H9 (cell line): ENCODE measurements around the gene MALRD1. TPM values are rescaled to one million over a fixed set of nuclear protein-coding genes. Genes with fewer than 3 reads are reported as not detected.

Experiments
- DNase-seq: peaks from one replicate; pipeline ENCODE4 v3.0.0-alpha.2; 2017
- H2AFZ ChIP-seq: one replicate; pipeline ENCODE4 v1.6.1; 2013; ENCODE audit warnings: mild to moderate bottlenecking, low read length, control low read depth, moderate library complexity
- H2AK5ac ChIP-seq: 2 replicates; pipeline ENCODE4 v1.6.1; 2013; ENCODE audit warnings: low read length, control low read depth, mixed read lengths; ENCODE audit not compliant: insufficient read length
- H2BK120ac ChIP-seq: one replicate; pipeline ENCODE4 v1.6.1; 2013; ENCODE audit warnings: low read depth, mild to moderate bottlenecking, low read length, control low read depth, inconsistent platforms; ENCODE audit not compliant: poor library complexity, severe bottlenecking
- H2BK12ac ChIP-seq: 2 replicates; pipeline ENCODE4 v1.6.1; 2013; ENCODE audit warnings: low read length, control low read depth, mixed read lengths, low read depth; ENCODE audit not compliant: insufficient read length
- H2BK15ac ChIP-seq: 2 replicates; pipeline ENCODE4 v1.6.1; 2013; ENCODE audit warnings: low read depth, low read length, control low read depth
- H2BK20ac ChIP-seq: one replicate; pipeline ENCODE4 v1.6.1; 2013; ENCODE audit warnings: low read depth, mild to moderate bottlenecking, low read length, control low read depth, inconsistent platforms; ENCODE audit not compliant: poor library complexity, severe bottlenecking
- H2BK5ac ChIP-seq: 2 replicates; pipeline ENCODE4 v1.6.1; 2013; ENCODE audit warnings: low read length, control low read depth, mixed read lengths; ENCODE audit not compliant: insufficient read length
- H3K14ac ChIP-seq: 2 replicates; pipeline ENCODE4 v1.6.1; 2013; ENCODE audit warnings: low read length, control low read depth; ENCODE audit not compliant: insufficient read depth
- H3K18ac ChIP-seq: 2 replicates; pipeline ENCODE4 v1.6.1; 2013; ENCODE audit warnings: low read depth, mild to moderate bottlenecking, mixed read lengths, low read length, control low read depth; ENCODE audit not compliant: insufficient read length
- H3K23ac ChIP-seq: 2 replicates; pipeline ENCODE4 v1.6.1; 2013; ENCODE audit warnings: low read length, control low read depth, mixed read lengths, low read depth; ENCODE audit not compliant: insufficient read length
- H3K23me2 ChIP-seq: 2 replicates; pipeline ENCODE4 v1.6.1; 2013; ENCODE audit warnings: low read depth, mild to moderate bottlenecking, mixed read lengths, low read length, control low read depth; ENCODE audit not compliant: insufficient read length, poor library complexity, severe bottlenecking
- H3K27ac ChIP-seq: 2 replicates; pipeline ENCODE4 v1.5.1; 2013; ENCODE audit warnings: low read length, control low read depth, mixed read lengths, low read depth; ENCODE audit not compliant: insufficient read length
- H3K27me3 ChIP-seq: 2 replicates; pipeline ENCODE4 v1.6.1; 2013; ENCODE audit warnings: low read length, control low read depth, inconsistent platforms; ENCODE audit not compliant: insufficient read depth
- H3K4ac ChIP-seq: 2 replicates; pipeline ENCODE4 v1.6.1; 2013; ENCODE audit warnings: low read depth, mild to moderate bottlenecking, control low read depth, inconsistent platforms, low read length, moderate library complexity
- H3K4me1 ChIP-seq: 2 replicates; pipeline ENCODE4 v1.6.1; 2013; ENCODE audit warnings: low read length, control low read depth, inconsistent platforms; ENCODE audit not compliant: insufficient read depth
- H3K4me2 ChIP-seq: 2 replicates; pipeline ENCODE4 v1.6.1; 2013; ENCODE audit warnings: low read length, control low read depth, mixed read lengths; ENCODE audit not compliant: insufficient read length, insufficient read depth
- H3K56ac ChIP-seq: 2 replicates; pipeline ENCODE4 v1.6.1; 2013; ENCODE audit warnings: low read depth, mild to moderate bottlenecking, mixed read lengths, low read length, control low read depth; ENCODE audit not compliant: insufficient read length
- H3K79me1 ChIP-seq: 2 replicates; pipeline ENCODE4 v1.6.1; 2013; ENCODE audit warnings: low read depth, mild to moderate bottlenecking, moderate library complexity, low read length, control low read depth, inconsistent platforms; ENCODE audit not compliant: insufficient read depth, poor library complexity, severe bottlenecking
- H3K79me2 ChIP-seq: 2 replicates; pipeline ENCODE4 v1.6.1; 2013; ENCODE audit warnings: low read length, control low read depth, inconsistent platforms; ENCODE audit not compliant: insufficient read depth
- H3K9ac ChIP-seq: 2 replicates; pipeline ENCODE4 v1.6.1; 2013; ENCODE audit warnings: low read length, control low read depth, mixed read lengths; ENCODE audit not compliant: insufficient read length; ENCODE audit errors: extremely low read depth
- H3K9me3 ChIP-seq: one replicate; pipeline ENCODE4 v1.6.1; 2013; ENCODE audit warnings: low read depth, low read length, inconsistent platforms; ENCODE audit not compliant: control insufficient read depth
- H3T11ph ChIP-seq: one replicate; pipeline ENCODE4 v1.6.1; 2013; ENCODE audit warnings: mild to moderate bottlenecking, low read length, control low read depth, inconsistent platforms
- H4K20me1 ChIP-seq: one replicate; pipeline ENCODE4 v1.6.1; 2013; ENCODE audit not compliant: control insufficient read depth, insufficient read length, insufficient read depth
- H4K5ac ChIP-seq: 2 replicates; pipeline ENCODE4 v1.6.1; 2013; ENCODE audit warnings: low read depth, mild to moderate bottlenecking, mixed read lengths, low read length, control low read depth; ENCODE audit not compliant: insufficient read length
- H4K8ac ChIP-seq: replicated peaks from 2 replicates; pipeline ENCODE4 v1.6.1; 2013; ENCODE audit warnings: low read length, control low read depth, mixed read lengths, low read depth; ENCODE audit not compliant: insufficient read length
- H4K91ac ChIP-seq: 2 replicates; pipeline ENCODE4 v1.6.1; 2013; ENCODE audit warnings: low read depth, mild to moderate bottlenecking, moderate library complexity, mixed read lengths, low read length, control low read depth; ENCODE audit not compliant: insufficient read length
- H3K27ac Mint-ChIP-seq, 3 experiments: 2 replicates in 2 of 3; 3 replicates in 1 of 3; pipeline ENCODE4 v1.8.0; 2020 to 2021; ENCODE audit warnings: mixed read lengths in 3 of 3, mild to moderate bottlenecking in 1 of 3, moderate library complexity in 1 of 3
- H3K27me3 Mint-ChIP-seq: 2 replicates; pipeline ENCODE4 v1.8.0; 2021; ENCODE audit warnings: low read depth, mild to moderate bottlenecking, moderate library complexity, mixed read lengths
- H3K36me3 Mint-ChIP-seq, 3 experiments: 2 replicates in 2 of 3; 3 replicates in 1 of 3; pipeline ENCODE4 v1.8.0; 2020 to 2021; ENCODE audit warnings: low read depth in 3 of 3, mixed read lengths in 3 of 3; ENCODE audit not compliant: insufficient read depth in 1 of 3
- H3K4me1 Mint-ChIP-seq, 2 experiments: 2 replicates each; pipeline ENCODE4 v1.8.0; 2020; ENCODE audit warnings: mixed read lengths in 2 of 2
- H3K4me3 Mint-ChIP-seq, 2 experiments: 2 replicates in 1 of 2; 3 replicates in 1 of 2; pipeline ENCODE4 v1.8.0; 2020 to 2021; ENCODE audit warnings: mild to moderate bottlenecking in 2 of 2, mixed read lengths in 2 of 2, moderate library complexity in 1 of 2
- H3K9me3 Mint-ChIP-seq, 2 experiments: 2 replicates in 1 of 2; 3 replicates in 1 of 2; pipeline ENCODE4 v1.8.0; 2020; ENCODE audit warnings: mild to moderate bottlenecking in 2 of 2, mixed read lengths in 2 of 2, moderate library complexity in 1 of 2
- CTCF ChIP-seq: fragments of 200-600 bp; sonication (generic); conservative IDR thresholded peaks from 3 replicates; pipeline ENCODE4 v1.8.0; 2021; ENCODE audit warnings: antibody characterized with exemption, mild to moderate bottlenecking
- WGBS: extraction: QIAGEN DNeasy Blood & Tissue Kit; methylation state at CpG from one replicate; pipeline ENCODE4 v1.1.7; 2013; ENCODE audit warnings: missing lambda C conversion rate, low lambda C conversion rate, mixed read lengths; ENCODE audit not compliant: insufficient read length; ENCODE audit errors: extremely low coverage; 5-methylcytosine and 5-hydroxymethylcytosine counted together
- total RNA-seq: library from RNA; stranded (reverse); gene quantifications from 2 replicates; pipeline ENCODE4 v1.2.1, GENCODE V29; 2021

MALRD1 gene
- total RNA-seq, 1 experiment from 2014 or later = 0.20 TPM

GRCh38 chr10:19054289-19054835, 5.8 kb downstream of the MALRD1 start:
- no peak overlapping the region for H3T11ph ChIP-seq
- no peak overlapping the region for H3K23ac ChIP-seq
- no peak overlapping the region for H3K56ac ChIP-seq
- H4K20me1 ChIP-seq = no peaks in the 10 kb centered on the region
- H4K91ac ChIP-seq = no peak overlapping the region
- no peak for TF ChIP-seq CTCF
- no peak overlapping the region for H4K5ac ChIP-seq
- H4K8ac ChIP-seq = no peak overlapping the region
- H3K9ac ChIP-seq = no peak overlapping the region
- no peak overlapping the region for H3K4ac ChIP-seq
- no peak overlapping the region for H3K18ac ChIP-seq
- H3K23me2 ChIP-seq = no peaks in the 10 kb centered on the region
- H3K9me3 ChIP-seq = no peaks in the 10 kb centered on the region
- H3K27me3 Mint-ChIP-seq = no peaks in the 10 kb centered on the region
- no peak overlapping the region for H3K27ac Mint-ChIP-seq
- H2BK15ac ChIP-seq = no peak overlapping the region
- no peak overlapping the region for H2AK5ac ChIP-seq
- H3K36me3 Mint-ChIP-seq = no peaks in the 10 kb centered on the region
- H3K4me3 Mint-ChIP-seq = no peak overlapping the region
- DNase-seq = no peak
- no peaks in the 10 kb centered on the region for H3K79me1 ChIP-seq
- H2AFZ ChIP-seq = no peak overlapping the region
- H3K4me1 Mint-ChIP-seq = peaks cover 0 to 4% of the 10 kb centered on the region in 2 experiments; a peak in 3 of 4 replicates
- H3K4me2 ChIP-seq = no peak overlapping the region
- no peak overlapping the region for H3K27ac ChIP-seq
- no peak overlapping the region for H2BK5ac ChIP-seq
- no peaks in the 10 kb centered on the region for H3K9me3 Mint-ChIP-seq
- H2BK20ac ChIP-seq = no peak overlapping the region
- no peaks in the 10 kb centered on the region for H3K27me3 ChIP-seq
- H3K79me2 ChIP-seq = no peaks in the 10 kb centered on the region
- H3K14ac ChIP-seq = no peak overlapping the region
- H2BK120ac ChIP-seq = no peak overlapping the region
- WGBS = no CpG with 5 or more reads among the region's 5 CpGs
- H3K4me1 ChIP-seq = no peaks in the 10 kb centered on the region
- no peak overlapping the region for H2BK12ac ChIP-seq
